SK-N-MC (cell line): Measurements from ENCODE around the gene PRSS27.

ENCODE experiments used
- DNase-seq: peaks from one replicate; pipeline ENCODE4 v3.0.0-alpha.2; 2011; ENCODE audit warnings: low read depth, low spot score
- H3K27ac ChIP-seq: fragments of 200-600 bp; sonication (generic); 2 replicates; pipeline ENCODE4 v1.5.1; 2016; ENCODE audit warnings: mixed run types
- H3K36me3 ChIP-seq: fragments of 200-600 bp; sonication (generic); 2 replicates; pipeline ENCODE4 v1.6.1; 2017; ENCODE audit warnings: antibody characterized with exemption, low read length, mixed read lengths; ENCODE audit not compliant: insufficient read depth
- H3K4me3 ChIP-seq: fragments of 200-600 bp; sonication (generic); 2 replicates; pipeline ENCODE4 v1.5.1; 2016
- H3K9ac ChIP-seq: fragments of 200-600 bp; sonication (generic); 2 replicates; pipeline ENCODE4 v1.8.0; 2017; ENCODE audit warnings: mixed run types, mixed read lengths; ENCODE audit not compliant: insufficient read length
- H3K9me3 ChIP-seq: fragments of 200-600 bp; sonication (generic); 2 replicates; pipeline ENCODE4 v1.6.1; 2017; ENCODE audit warnings: low read depth, mild to moderate bottlenecking, antibody characterized with exemption, low read length, moderate library complexity, mixed read lengths
- EZH2 ChIP-seq: fragments of 200-600 bp; sonication (generic); IDR thresholded peaks from one replicate; pipeline ENCODE4 v1.6.1; 2017; ENCODE audit warnings: antibody characterized with exemption
- FOXP2 ChIP-seq: optimal IDR thresholded peaks from 2 replicates; pipeline ENCODE3; 2011; ENCODE audit warnings: mild to moderate bottlenecking, moderate library complexity; ENCODE audit not compliant: insufficient read depth; ENCODE audit errors: extremely low read length, control extremely low read depth
- POLR2AphosphoS5 ChIP-seq: IDR thresholded peaks from 2 replicates; pipeline ENCODE4 v1.6.1; 2012; ENCODE audit warnings: mild to moderate bottlenecking, low read depth, low read length, borderline replicate concordance

PRSS27 gene

DNA sequence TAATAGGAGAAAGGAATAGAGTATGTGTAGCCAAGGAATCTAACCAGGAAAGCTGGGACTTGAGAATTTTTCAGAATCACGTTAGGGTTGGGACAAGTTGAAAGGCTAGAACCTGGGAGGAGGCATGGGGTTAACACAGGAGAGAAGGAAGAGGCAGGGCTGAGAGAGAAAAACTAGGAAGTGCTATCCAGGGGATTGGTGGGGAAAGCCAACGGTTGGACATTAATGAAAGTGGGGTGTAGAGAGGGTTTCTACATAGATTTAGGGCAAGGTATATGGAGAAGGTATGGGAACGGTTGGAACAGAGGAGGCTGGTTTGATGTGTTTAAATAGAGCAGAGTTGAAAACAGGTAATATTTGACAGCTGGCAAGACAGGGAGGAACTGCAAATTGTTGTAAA lies 35.1 kb upstream of the PRSS27 start:
- Histone ChIP-seq H3K9ac (peak overlapping the region; percentile 94), H3K36me3 (peaks cover 67% of the 10 kb centered on the region), H3K27ac (peak overlapping the region; percentile 29), H3K4me3 (peak overlapping the region; percentile 96), H3K9me3 (no peaks in the 10 kb centered on the region)
- no peak for DNase-seq
- TF ChIP-seq EZH2: no peak
- TF ChIP-seq FOXP2: no peak
- no peak for TF ChIP-seq POLR2AphosphoS5

DNA sequence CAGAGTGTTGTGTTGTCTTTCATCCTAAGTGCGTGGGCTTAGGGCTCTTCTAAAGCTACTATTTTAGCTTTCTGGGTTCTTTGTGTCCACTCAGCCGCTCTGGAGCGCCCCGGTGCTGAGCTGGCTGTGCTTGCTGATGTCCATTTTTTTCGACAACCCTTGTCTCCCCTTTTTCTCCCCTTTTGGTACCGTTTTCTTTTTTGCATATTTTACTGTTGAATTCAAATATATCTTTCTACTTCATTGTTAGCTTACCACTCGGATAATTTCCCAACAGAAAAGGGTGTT lies 33.7 kb upstream of the PRSS27 start:
- Histone ChIP-seq H3K27ac (peak overlapping the region; percentile 99), H3K9me3 (no peaks in the 10 kb centered on the region), H3K4me3 (peak overlapping the region; percentile 96), H3K9ac (peak overlapping the region; percentile 94), H3K36me3 (peaks cover 53% of the 10 kb centered on the region)
- TF ChIP-seq POLR2AphosphoS5 (no peak), EZH2 (no peak), FOXP2 (no peak)
- no peak for DNase-seq

DNA sequence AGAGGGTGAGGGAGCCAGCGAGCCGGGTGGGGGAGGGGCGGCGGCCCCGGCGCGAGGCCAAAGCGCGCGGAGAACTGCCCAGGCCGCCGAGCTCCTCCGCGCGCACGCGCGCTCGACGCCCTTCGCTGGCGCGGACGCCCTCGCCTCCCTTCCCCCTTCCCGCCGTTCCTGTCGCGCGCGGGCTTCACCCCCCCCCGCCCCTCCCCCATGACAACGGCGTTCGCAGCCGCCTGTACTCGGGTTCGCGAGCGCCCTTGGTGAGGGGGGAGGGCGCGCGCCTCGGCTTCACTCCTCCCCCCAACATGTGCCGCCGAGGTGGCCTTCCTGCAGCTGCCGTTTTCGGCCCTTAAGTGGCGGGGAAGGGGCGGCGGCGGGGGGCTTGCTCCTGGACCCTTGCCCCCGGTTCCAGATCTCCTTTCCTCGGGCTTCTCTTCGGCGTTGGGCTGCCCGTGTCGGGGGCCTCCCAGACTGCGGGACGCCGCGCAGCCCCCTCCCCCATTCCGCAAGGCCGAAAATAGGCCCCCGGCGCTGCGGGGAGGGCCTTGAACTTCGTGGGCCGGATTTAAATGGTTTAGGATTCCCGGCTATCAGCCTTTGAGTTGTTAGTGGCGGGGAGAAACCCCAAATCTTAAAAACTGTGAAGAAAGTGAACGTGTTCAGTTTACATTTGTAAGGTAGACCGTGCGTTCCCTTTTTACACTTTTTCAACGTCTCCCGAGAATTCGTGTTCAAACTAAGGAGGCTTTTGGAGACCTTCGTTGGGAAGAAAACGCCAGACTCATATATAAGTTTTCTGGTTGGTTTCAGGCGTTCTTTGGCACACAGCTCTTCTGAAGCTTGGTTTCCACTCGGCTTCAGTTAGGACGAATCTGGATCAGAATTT lies 33.1 kb upstream of the PRSS27 start:
- TF ChIP-seq POLR2AphosphoS5 (0 out of 2 replicates have a peak, but pooled peaks have one; percentile 20), FOXP2 (no peak), EZH2 (no peak)
- peak overlapping the region; percentile 99 for H3K27ac ChIP-seq
- H3K9me3 ChIP-seq: no peaks in the 10 kb centered on the region
- peak overlapping the region; percentile 94 for H3K9ac ChIP-seq
- no peak for DNase-seq
- H3K36me3 ChIP-seq: peaks cover 47% of the 10 kb centered on the region
- peak overlapping the region; percentile 96 for H3K4me3 ChIP-seq

- TF ChIP-seq FOXP2 (peak; percentile 60), EZH2 (no peak), POLR2AphosphoS5 (peak; percentile 72)
- H3K4me3 ChIP-seq: peak within 1 kb of the TSS; percentile 96
- DNase-seq: peak; percentile 86
- peak within 1 kb of the TSS; percentile 99 for H3K27ac ChIP-seq
- H3K36me3 ChIP-seq: peaks cover 38% of the 10 kb centered on the region
- no peaks in the 10 kb centered on the region for H3K9me3 ChIP-seq
- peak within 1 kb of the TSS; percentile 94 for H3K9ac ChIP-seq
These were observed 32.2 kb upstream of the PRSS27 start, which contains the start of gene SRRM2 for GRCh38 chr16:2752035-2752849. TSS of gene SRRM2 (plus strand) at chr16:2752638. CDS start at chr16:2756365, 3,727 bp downstream.

GRCh38 chr16:2751577-2752034 lies 31.6 kb upstream of the PRSS27 start:
- Histone ChIP-seq H3K36me3 (peaks cover 32% of the 10 kb centered on the region), H3K27ac (peak overlapping the region; percentile 99), H3K4me3 (peak overlapping the region; percentile 96), H3K9me3 (no peaks in the 10 kb centered on the region), H3K9ac (peak overlapping the region; percentile 94)
- no peak for TF ChIP-seq POLR2AphosphoS5
- no peak for DNase-seq

- Histone ChIP-seq H3K27ac (no peak overlapping the region), H3K9me3 (no peaks in the 10 kb centered on the region), H3K36me3 (peaks cover 15% of the 10 kb centered on the region), H3K9ac (no peak overlapping the region), H3K4me3 (no peak overlapping the region)
- DNase-seq: no peak
- no peak for TF ChIP-seq POLR2AphosphoS5
- no peak for TF ChIP-seq FOXP2
- no peak for TF ChIP-seq EZH2
These were observed 29.9 kb upstream of the PRSS27 start for GRCh38 chr16:2749936-2750335.

- TF ChIP-seq FOXP2: no peak
- no peak for TF ChIP-seq POLR2AphosphoS5
- no peak for TF ChIP-seq EZH2
- no peak for DNase-seq
- no peak overlapping the region for H3K27ac ChIP-seq
- H3K9ac ChIP-seq: no peak overlapping the region
- no peak overlapping the region for H3K4me3 ChIP-seq
- H3K36me3 ChIP-seq: peaks cover 12% of the 10 kb centered on the region
- no peaks in the 10 kb centered on the region for H3K9me3 ChIP-seq
These were observed 29.5 kb upstream of the PRSS27 start for GRCh38 chr16:2749476-2749875.

DNA sequence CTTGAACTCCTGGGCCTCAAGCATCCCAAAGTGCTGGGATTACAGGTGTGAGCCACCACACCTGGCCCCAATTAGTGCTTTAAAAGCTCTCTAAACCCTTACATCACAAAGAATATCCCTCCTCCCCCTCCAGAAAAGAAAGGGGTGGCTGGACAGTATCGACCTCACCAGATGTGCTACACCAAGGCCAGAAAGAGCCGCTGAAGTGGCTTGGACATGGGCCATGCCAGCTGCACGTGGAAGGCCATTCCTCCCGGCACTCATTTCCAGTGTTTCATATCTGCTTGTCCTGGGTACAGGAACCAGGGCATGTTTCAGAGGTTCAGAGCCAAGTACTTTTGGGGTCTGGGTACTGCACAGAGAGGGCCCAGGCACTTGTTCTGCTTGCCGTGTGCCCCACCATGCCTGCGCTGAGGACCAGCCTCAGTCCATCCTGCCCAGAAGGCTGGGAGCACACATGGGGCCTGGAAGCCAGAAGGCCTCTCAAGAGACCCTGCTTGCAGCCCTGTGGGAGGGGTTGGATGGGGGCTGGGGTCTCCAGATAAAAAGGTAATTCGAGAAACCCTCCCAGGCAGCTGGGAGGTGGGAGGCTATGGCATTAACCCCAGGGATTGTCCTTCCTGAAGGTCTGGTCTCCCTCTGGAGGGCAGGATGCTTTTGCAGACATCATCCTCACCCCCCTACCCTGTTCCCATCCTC lies 28.9 kb upstream of the PRSS27 start:
- Histone ChIP-seq H3K27ac (no peak overlapping the region), H3K36me3 (peaks cover 6% of the 10 kb centered on the region), H3K9ac (no peak overlapping the region), H3K4me3 (no peak overlapping the region), H3K9me3 (no peaks in the 10 kb centered on the region)
- no peak for DNase-seq
- TF ChIP-seq FOXP2 (no peak), EZH2 (no peak), POLR2AphosphoS5 (no peak)
